DND-41 (cell line): Measurements from ENCODE around the gene STAC.

Source experiments
- ATAC-seq: fragments of 200-7000 bp; cut with Tn5 transposase; 3 replicates; pipeline ENCODE4 v1.9.1; 2021; ENCODE audit warnings: low read depth; ENCODE audit not compliant: insufficient read depth
- DNase-seq: peaks from one replicate; pipeline ENCODE4 v3.0.0-alpha.2; 2020
- H2AFZ ChIP-seq: 2 replicates; pipeline ENCODE4 v1.6.0; 2012; ENCODE audit warnings: low read depth, low read length
- H3K27ac ChIP-seq: 2 replicates; pipeline ENCODE4 v1.5.1; 2012; ENCODE audit warnings: low read length, inconsistent platforms
- H3K27me3 ChIP-seq: fragments of 200-600 bp; sonication (generic); 2 replicates; pipeline ENCODE4 v1.6.0; 2012; ENCODE audit warnings: low read length, mild to moderate bottlenecking, inconsistent platforms; ENCODE audit not compliant: insufficient read depth, poor library complexity
- H3K36me3 ChIP-seq: 2 replicates; pipeline ENCODE4 v1.5.1; 2012; ENCODE audit warnings: low read length, inconsistent platforms; ENCODE audit not compliant: insufficient read depth
- H3K4me1 ChIP-seq: 2 replicates; pipeline ENCODE4 v1.5.1; 2012; ENCODE audit warnings: mild to moderate bottlenecking, low read length; ENCODE audit not compliant: insufficient read depth
- H3K4me2 ChIP-seq: 2 replicates; pipeline ENCODE4 v1.6.0; 2012; ENCODE audit warnings: mild to moderate bottlenecking, moderate library complexity, low read length, inconsistent platforms; ENCODE audit not compliant: insufficient read depth
- H3K4me3 ChIP-seq, 2 experiments: fragments of 200-600 bp in 1 of 2; shearing (Covaris generic) in 1 of 2; 2 replicates each; pipeline ENCODE4 v1.5.1; 2012 to 2016; ENCODE audit warnings: inconsistent platforms in 2 of 2, low read length in 2 of 2, mild to moderate bottlenecking in 2 of 2, low read depth in 1 of 2, moderate library complexity in 1 of 2
- H3K79me2 ChIP-seq: 2 replicates; pipeline ENCODE4 v1.6.0; 2012; ENCODE audit warnings: low read length, inconsistent platforms; ENCODE audit not compliant: insufficient read depth
- H3K9ac ChIP-seq: 2 replicates; pipeline ENCODE4 v1.6.0; 2012; ENCODE audit warnings: low read depth, mild to moderate bottlenecking, inconsistent platforms, low read length, moderate library complexity
- H3K9me3 ChIP-seq: 2 replicates; pipeline ENCODE4 v1.5.1; 2012; ENCODE audit warnings: low read length, moderate library complexity, mild to moderate bottlenecking, inconsistent platforms; ENCODE audit not compliant: insufficient read depth, severe bottlenecking
- H4K20me1 ChIP-seq: 2 replicates; pipeline ENCODE4 v1.6.0; 2012; ENCODE audit warnings: low read length; ENCODE audit not compliant: insufficient read depth
- CTCF ChIP-seq: IDR thresholded peaks from 2 replicates; pipeline ENCODE4 v1.5.1; 2012; ENCODE audit warnings: borderline replicate concordance, low read length, moderate library complexity, mild to moderate bottlenecking; ENCODE audit not compliant: poor library complexity, severe bottlenecking; ENCODE audit errors: extremely low read depth
- EZH2 ChIP-seq: IDR thresholded peaks from 3 replicates; pipeline ENCODE4 v1.6.1; 2012; ENCODE audit warnings: borderline replicate concordance, low read depth, mild to moderate bottlenecking, moderate library complexity, low read length, inconsistent platforms; ENCODE audit not compliant: severe bottlenecking

The STAC gene

GRCh38 chr3:36519682-36520081, 139.4 kb downstream of the STAC start:
- no peaks in the 10 kb centered on the region for H3K36me3 ChIP-seq
- no peak for DNase-seq
- no peaks in the 10 kb centered on the region for H3K9me3 ChIP-seq
- no peak overlapping the region for H3K4me2 ChIP-seq
- TF ChIP-seq CTCF (no peak), EZH2 (no peak)
- H3K4me3 ChIP-seq: no peak overlapping the region
- H3K79me2 ChIP-seq: no peaks in the 10 kb centered on the region
- peaks cover 17% of the 10 kb centered on the region for H3K27me3 ChIP-seq
- H3K4me1 ChIP-seq: no peaks in the 10 kb centered on the region
- H2AFZ ChIP-seq: no peak overlapping the region
- no peak for ATAC-seq
- no peaks in the 10 kb centered on the region for H4K20me1 ChIP-seq
- no peak overlapping the region for H3K9ac ChIP-seq
- H3K27ac ChIP-seq: no peak overlapping the region

GRCh38 chr3:36520241-36521006, 140.1 kb downstream of the STAC start:
- H3K9me3 ChIP-seq: no peaks in the 10 kb centered on the region
- ATAC-seq: no peak

GRCh38 chr3:36521007-36521379, 140.7 kb downstream of the STAC start:
- TF ChIP-seq CTCF (no peak), EZH2 (no peak)
- Histone ChIP-seq H3K79me2 (no peaks in the 10 kb centered on the region), H3K36me3 (no peaks in the 10 kb centered on the region), H3K9ac (no peak overlapping the region), H3K4me2 (no peak overlapping the region), H3K27ac (no peak overlapping the region), H3K4me3 (no peak overlapping the region), H3K4me1 (no peaks in the 10 kb centered on the region), H4K20me1 (no peaks in the 10 kb centered on the region), H3K27me3 (peaks cover 13% of the 10 kb centered on the region), H2AFZ (no peak overlapping the region), H3K9me3 (no peaks in the 10 kb centered on the region)
- DNase-seq (no peak), ATAC-seq (no peak)

More at GRCh38 chr3:36520241-36521006, 140.1 kb downstream of the STAC start:
- H2AFZ ChIP-seq: no peak overlapping the region
- no peaks in the 10 kb centered on the region for H3K79me2 ChIP-seq
- H3K27me3 ChIP-seq: peaks cover 15% of the 10 kb centered on the region
- no peak overlapping the region for H3K4me3 ChIP-seq
- no peak overlapping the region for H3K9ac ChIP-seq
- H3K4me1 ChIP-seq: no peaks in the 10 kb centered on the region
- H4K20me1 ChIP-seq: no peaks in the 10 kb centered on the region
- no peak for TF ChIP-seq CTCF
- no peak for TF ChIP-seq EZH2
- H3K27ac ChIP-seq: no peak overlapping the region
- H3K4me2 ChIP-seq: no peak overlapping the region
- H3K36me3 ChIP-seq: no peaks in the 10 kb centered on the region
- no peak for DNase-seq

GRCh38 chr3:36524560-36524959, 144.3 kb downstream of the STAC start:
- Histone ChIP-seq H3K4me2 (no peak overlapping the region), H3K4me3 (no peak overlapping the region), H3K9ac (no peak overlapping the region), H3K36me3 (no peaks in the 10 kb centered on the region), H3K9me3 (no peaks in the 10 kb centered on the region), H3K27me3 (peaks cover 15% of the 10 kb centered on the region), H3K79me2 (no peaks in the 10 kb centered on the region), H3K27ac (no peak overlapping the region), H4K20me1 (no peaks in the 10 kb centered on the region), H2AFZ (no peak overlapping the region), H3K4me1 (no peaks in the 10 kb centered on the region)
- DNase-seq: no peak
- no peak for ATAC-seq
- TF ChIP-seq EZH2: no peak
- TF ChIP-seq CTCF: no peak
